ENCODE results near the gene B4GAT1. TPM values are rescaled to one million over a fixed set of nuclear protein-coding genes. Genes with fewer than 3 reads are reported as not detected.

The B4GAT1 gene
- total and polyA plus RNA-seq, 9 of the 15 experiments (the other 6 are each of a cell fraction or from before 2014, with no cell fraction given), result 0.86 to 9.5 (median 3.8) TPM

- TF ChIP-seq ZBTB11 (CRISPR knock-in tag; IDR thresholded peaks at IDR 0.05), result peak in 1 of 3 experiments; percentile 83; a peak in 2 of 6 replicates
- peak; percentile 68 for TF ChIP-seq TAF9B (IDR thresholded peaks at IDR 0.05; ENCODE audit: partially characterized antibody)
- TF ChIP-seq HCFC1 (IDR thresholded peaks at IDR 0.05; ENCODE audit: low read depth, low read length), result peak; percentile 7; the same call in 1 of the 2 replicates
- TF ChIP-seq STAT5A (IDR thresholded peaks at IDR 0.05; ENCODE audit: borderline replicate concordance, low read length), result no peak
- peak; percentile 35; the same call in 1 of the 2 replicates for TF ChIP-seq CTBP1 (IDR thresholded peaks at IDR 0.05; ENCODE audit: borderline replicate concordance)
- TF ChIP-seq, protein P1, sequence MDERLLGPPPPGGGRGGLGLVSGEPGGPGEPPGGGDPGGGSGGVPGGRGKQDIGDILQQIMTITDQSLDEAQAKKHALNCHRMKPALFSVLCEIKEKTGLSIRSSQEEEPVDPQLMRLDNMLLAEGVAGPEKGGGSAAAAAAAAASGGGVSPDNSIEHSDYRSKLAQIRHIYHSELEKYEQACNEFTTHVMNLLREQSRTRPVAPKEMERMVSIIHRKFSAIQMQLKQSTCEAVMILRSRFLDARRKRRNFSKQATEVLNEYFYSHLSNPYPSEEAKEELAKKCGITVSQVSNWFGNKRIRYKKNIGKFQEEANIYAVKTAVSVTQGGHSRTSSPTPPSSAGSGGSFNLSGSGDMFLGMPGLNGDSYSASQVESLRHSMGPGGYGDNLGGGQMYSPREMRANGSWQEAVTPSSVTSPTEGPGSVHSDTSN (CRISPR knock-in tag; IDR thresholded peaks at IDR 0.05; ENCODE audit: low read depth), result no peak
- TF ChIP-seq, protein P1 (tag; conservative IDR thresholded peaks at IDR 0.05; ENCODE audit: low read depth), result 0 out of 2 replicates have a peak, but pooled peaks have one; percentile 37
- peak; percentile 57 for TF ChIP-seq ZNF134 (CRISPR knock-in tag; conservative IDR thresholded peaks at IDR 0.05)
- TF ChIP-seq SETDB1 (IDR thresholded peaks at IDR 0.05; ENCODE audit: low read length), result no peak
- peak in 1 of 2 experiments; percentile 73; a peak in 1 of 4 replicates for TF ChIP-seq UBTF (IDR thresholded peaks at IDR 0.05; ENCODE audit: borderline replicate concordance in 1 of 2, low read depth in 2 of 2, low read length in 2 of 2)
- TF ChIP-seq MTA1 (IDR thresholded peaks at IDR 0.05; ENCODE audit: borderline replicate concordance), result 0 out of 2 replicates have a peak, but pooled peaks have one; percentile 6
- 0 out of 2 replicates have a peak, but pooled peaks have one; percentile 8 for TF ChIP-seq TCF3 (CRISPR knock-in tag; IDR thresholded peaks at IDR 0.05)
- TF ChIP-seq AFF1 (IDR thresholded peaks at IDR 0.05; ENCODE audit: low read depth in 1 of 2, partially characterized antibody in 2 of 2), result peak in 1 of 2 experiments; percentile 60
Observed at GRCh38 chr11:66371627-66372415, 24.4 kb upstream of the B4GAT1 start, which contains the start of gene SLC29A2 (continued).
